Measurements from ENCODE around the gene HRNR.

The HRNR gene

GRCh38 chr1:152188673-152189591, 35.1 kb downstream of the HRNR start:
- peak; percentile 79 for DNase-seq

GRCh38 chr1:152186556-152187285, 37.3 kb downstream of the HRNR start:
- DNase-seq: no peak

DNA sequence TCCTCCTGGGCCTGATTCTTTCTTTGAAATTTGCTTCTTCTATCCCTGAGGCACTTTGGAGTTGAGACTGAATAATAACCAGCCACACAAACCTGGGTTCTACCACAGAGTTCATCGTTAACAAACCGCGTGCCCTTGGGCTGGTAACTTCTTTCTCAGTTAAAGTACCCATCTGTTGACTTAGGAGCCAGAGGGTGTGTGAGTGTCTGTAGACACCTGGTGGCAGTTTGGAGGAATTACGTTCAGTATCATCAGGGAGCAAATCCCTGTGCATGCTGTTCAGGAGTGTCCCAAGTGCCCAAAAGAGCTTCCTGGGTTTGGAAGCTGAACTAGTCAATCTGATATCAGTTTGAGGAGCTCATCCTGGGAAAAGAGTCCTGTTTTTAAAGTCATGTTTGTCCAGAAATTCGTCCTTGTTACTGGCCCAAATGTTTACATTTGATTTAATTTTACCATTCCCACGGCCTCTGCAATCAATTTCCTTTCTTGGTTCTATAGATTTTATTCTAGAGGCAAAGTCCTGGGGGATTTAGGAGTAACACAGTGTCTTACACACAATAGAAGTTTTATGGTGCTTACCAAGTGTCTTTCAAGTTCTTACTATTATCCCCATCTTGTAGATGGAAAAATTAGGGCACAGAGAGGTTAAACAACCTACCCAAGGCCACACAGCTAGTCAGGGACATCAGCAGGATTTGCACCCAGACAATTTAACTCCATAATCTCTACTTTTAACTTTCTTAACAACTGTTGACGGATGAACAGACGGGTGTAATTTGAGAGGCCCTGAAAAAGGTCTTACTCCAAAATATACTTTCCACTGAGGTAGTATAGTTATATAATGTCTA, 38.2 kb downstream of the HRNR start:
- DNase-seq: peak; percentile 11

DNA sequence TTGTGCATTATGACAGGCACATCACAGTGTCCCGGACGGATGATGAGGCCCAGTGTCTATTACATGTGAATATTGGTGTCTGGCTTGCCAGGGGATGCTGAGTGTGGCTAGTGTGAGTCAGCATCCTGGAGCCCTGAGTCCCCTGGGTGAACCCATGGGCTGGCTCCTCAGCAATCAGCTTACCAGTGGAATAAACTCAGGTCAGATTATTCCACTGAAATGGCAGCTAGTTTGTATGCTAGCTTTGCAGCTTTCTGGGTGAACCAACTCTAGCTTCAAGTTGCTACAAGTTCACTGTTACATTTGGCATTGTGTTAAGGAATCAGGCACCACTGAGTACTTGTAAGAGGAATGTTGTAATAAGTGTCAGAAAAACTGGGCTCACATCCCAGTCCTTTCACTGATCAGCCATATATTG, 41.0 kb downstream of the HRNR start:
- no peak for DNase-seq

DNA sequence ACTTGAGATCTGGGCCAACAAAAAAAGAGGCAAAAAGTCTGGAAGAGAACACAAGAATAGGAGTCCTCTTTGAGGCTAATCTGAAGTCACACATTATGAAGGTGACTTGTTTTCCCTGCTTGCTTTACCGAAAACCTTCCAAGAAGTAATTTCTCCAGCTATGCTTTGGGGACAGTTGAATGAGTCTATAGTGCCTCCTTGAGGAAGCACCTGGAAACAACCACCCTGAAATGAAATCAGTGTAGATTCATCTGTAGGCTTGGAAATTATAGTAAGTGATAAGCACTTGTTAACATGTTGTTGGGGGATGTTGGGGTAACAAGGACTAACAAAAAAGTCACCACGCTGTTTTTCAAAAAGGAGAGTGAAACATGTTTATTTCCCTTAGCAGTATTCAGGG, 41.6 kb downstream of the HRNR start:
- DNase-seq: no peak

GRCh38 chr1:152179566-152179965, 44.4 kb downstream of the HRNR start:
- DNase-seq: no peak

DNA sequence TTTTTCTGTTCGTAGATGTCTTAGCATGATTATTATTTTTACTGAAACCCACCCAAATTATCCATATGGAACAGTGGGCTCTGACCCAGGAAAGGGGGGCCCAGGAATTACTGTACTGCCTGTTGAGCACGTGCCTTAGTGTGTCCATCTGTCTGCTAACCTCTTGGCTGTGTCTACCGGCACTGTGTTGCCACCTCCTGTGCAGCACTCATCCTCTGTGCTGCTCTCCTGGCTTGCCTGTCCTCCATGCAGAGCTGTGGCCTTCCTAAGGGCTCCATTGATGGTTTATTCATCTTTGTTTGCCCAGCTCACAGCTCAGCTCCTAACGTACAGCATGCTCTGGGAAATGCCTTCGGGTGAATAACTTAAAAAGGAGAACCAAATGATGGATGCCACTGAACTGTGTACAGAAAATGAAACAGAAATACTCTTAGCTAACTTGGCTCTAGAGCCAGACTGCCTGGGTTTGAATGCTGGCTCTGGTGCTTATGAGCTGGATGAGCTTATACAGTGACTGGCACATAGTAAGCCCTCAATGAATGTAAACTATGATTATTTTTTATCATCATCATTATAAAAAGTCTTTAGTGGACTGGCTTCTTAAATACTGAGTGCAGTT, 53.6 kb downstream of the HRNR start:
- DNase-seq: no peak

GRCh38 chr1:152169366-152170025, 54.5 kb downstream of the HRNR start:
- no peak for DNase-seq

DNA sequence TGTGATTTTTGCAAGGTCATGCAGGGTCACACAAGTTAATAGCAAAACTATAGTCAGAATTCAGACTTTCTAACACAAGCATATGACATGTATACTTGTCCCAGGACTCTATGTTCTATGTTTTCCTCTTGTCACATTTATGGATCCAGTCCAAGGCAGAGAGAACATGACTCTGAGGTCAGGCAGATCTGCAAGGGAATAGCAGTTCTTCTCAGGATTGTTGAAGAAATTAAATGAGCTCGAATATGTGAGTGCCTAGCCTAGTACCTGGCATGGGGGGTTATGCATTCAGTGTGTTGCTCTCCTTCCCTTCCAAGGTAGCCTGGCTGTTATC, 55.5 kb downstream of the HRNR start:
- no peak for DNase-seq

- DNase-seq: no peak
These were observed 56.0 kb downstream of the HRNR start for GRCh38 chr1:152167835-152168534.

GRCh38 chr1:152166966-152167365, 57.0 kb downstream of the HRNR start:
- DNase-seq: no peak

- DNase-seq: no peak
These were observed 58.5 kb downstream of the HRNR start for GRCh38 chr1:152165286-152166077.

- no peak for DNase-seq
These were observed 59.4 kb downstream of the HRNR start for GRCh38 chr1:152164517-152165136.

DNA sequence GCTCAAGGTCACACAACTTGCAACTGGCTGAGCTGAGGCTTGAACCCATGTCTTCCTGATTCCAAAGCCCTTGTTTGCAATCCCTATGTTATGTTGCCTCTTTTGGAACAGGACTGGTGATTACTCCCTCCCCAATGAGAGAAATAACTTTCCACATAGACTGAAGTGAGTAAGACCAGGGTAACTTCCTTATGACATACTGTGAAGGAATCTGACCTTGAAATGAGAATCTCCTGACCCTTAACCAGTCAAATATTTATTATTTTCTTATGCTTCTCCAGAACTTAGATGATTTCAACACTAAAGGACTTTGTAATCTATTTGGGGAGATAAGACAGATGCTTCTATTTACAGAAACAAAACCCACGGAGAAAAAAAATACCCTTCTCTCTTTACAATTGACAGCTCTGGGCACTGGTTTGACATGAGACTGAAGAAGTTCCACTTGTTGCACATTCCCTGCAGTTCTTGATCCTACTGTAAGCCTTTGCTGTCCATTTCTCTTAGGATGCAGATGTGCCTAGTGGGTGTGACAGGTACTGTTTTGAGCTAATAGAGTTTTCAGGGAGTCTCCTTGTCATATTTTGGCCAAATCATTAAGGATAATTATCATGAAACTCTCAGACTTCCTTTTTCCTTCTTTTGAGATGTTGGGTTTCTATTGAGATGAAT, 61.1 kb downstream of the HRNR start:
- DNase-seq: no peak
